PC-9 (cell line): ENCODE measurements around the gene MOB3B.

ENCODE experiments used
- CTCF ChIP-seq: fragments of 200-600 bp; sonication (generic); conservative IDR thresholded peaks from 2 replicates; pipeline ENCODE4 v1.6.1; 2017; ENCODE audit warnings: mixed run types, antibody characterized with exemption, mild to moderate bottlenecking, moderate library complexity
- EZH2 ChIP-seq: fragments of 200-600 bp; sonication (generic); IDR thresholded peaks from 2 replicates; pipeline ENCODE4 v1.8.0; 2017; ENCODE audit warnings: antibody characterized with exemption, low read depth

DNA sequence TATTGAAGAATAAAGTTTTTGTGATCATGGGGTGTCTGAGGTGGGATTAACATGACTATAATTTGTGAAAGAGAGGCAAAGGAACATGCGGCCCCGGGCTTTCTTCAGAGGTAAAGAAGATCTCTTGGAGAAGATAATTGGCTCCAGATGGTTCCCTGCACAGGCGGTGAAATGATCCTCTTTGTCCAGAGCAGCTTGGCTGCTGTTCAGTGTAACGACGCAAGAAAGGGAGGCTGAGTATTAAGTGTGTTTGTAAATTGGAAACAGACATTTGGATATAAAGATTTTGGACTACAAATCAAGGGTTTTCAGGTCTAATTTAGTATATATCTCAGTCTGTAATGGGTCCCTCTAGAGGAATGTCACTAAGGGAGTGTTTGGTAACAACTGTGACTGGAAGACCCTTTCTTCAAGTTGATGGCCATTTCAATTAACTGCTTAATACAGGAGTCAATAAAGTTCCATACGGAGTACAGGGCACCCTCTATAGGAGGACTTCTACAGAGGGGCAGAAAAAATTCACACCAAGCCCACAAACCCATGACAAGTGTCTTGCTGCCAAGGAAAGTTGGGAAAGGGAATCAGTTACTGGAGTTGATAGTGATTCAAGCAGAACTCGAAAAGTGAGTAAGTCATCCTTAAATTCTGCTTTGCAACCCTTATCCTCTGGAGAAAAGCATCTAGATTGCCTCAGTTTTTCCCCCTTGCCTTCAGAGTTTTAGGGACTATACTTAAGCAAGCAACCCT is 236.8 kb downstream of the MOB3B start:
- TF ChIP-seq CTCF: no peak
- TF ChIP-seq EZH2: no peak
